ENCODE data around the gene PAX5. TPM values are rescaled to one million over a fixed set of nuclear protein-coding genes. Genes with fewer than 3 reads are reported as not detected.
A peak's percentile ranks its signal among the peaks of the same experiment; 100 is the strongest.

Gene PAX5
- total RNA-seq, 2 donors from 2014 or later, result 10.1 TPM; not detected in 1

DNA sequence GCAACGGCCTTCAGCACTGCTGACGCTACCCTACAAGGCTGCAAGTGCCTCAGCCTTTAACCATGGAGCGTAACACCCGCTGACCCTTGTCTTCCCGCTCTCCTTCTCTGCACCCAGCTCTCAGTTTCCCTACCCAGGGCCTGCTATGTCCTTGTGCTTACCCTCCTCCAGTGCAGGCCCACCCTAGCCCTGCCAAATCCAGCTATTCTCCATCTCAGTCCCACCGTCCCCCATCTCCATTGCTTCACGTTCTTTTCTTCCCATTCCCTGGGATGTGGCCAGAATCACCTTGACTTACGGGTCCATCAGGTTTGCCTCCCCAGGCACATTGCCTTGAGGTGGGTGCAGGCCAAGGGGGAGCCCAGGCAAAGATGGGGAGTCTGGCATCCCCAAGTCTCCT, 91.2 kb downstream of the PAX5 start:
- peaks cover 2% of the 10 kb centered on the region for H3K36me3 Mint-ChIP-seq (ENCODE audit: low read depth)
- peaks cover 56% of the 10 kb centered on the region for H3K27me3 Mint-ChIP-seq
- peaks cover 11% of the 10 kb centered on the region for H3K4me1 Mint-ChIP-seq
- no peaks in the 10 kb centered on the region for H3K9me3 ChIP-seq (ENCODE audit: control insufficient read depth, low read length, poor library complexity, severe bottlenecking)
- no peak for ATAC-seq
- no peak for DNase-seq
- no peak overlapping the region for H3K27ac Mint-ChIP-seq
- H3K4me3 Mint-ChIP-seq, result no peak overlapping the region

DNA sequence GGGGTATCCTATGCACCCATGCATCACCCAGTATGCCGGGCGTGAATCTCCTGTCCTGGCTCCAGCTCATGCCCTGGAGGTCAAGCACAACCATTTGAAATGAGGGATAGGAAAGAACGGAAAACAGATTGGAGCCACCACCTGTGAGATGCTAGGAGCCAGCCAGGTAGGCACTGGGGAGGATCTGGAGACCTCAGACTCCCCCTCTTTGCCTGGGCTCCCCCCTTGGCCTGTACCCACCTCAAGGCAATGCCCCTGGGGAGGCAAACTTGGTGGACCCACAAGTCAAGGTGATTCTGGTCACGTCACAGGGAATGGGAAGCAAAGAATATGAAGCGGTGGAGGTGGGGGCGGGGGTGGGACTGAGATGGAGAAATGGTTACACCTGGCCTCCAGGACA, 92.6 kb downstream of the PAX5 start:
- ATAC-seq (no peak), DNase-seq (no peak)
- H3K9me3 ChIP-seq (ENCODE audit: control insufficient read depth, low read length, poor library complexity, severe bottlenecking), result no peaks in the 10 kb centered on the region
- Mint-ChIP-seq H3K27ac (no peak overlapping the region), H3K36me3 (ENCODE audit: low read depth) (peaks cover 2% of the 10 kb centered on the region), H3K4me3 (no peak overlapping the region), H3K27me3 (peaks cover 58% of the 10 kb centered on the region), H3K4me1 (peaks cover 15% of the 10 kb centered on the region)

DNA sequence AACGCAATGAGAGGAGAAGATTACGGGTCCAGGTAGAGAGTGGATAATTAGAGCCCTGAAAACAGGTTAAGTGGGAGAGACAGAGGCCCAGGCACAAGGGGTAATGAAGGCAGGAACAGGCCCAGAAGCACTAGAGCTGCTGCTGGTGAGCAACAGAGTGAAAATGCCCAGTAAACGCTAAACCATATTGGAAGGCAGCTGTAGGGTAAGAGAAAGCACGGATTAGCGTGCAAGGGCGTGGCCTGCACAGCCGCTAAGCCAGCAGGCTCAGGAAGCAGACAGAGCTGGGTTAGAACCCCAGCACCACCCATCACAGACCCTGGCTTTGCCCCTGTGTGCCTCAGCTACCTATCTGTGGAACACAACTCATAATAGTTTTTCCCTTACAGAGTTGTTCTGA, 93.2 kb downstream of the PAX5 start:
- H3K27me3 Mint-ChIP-seq, result peaks cover 52% of the 10 kb centered on the region
- peaks cover 15% of the 10 kb centered on the region for H3K4me1 Mint-ChIP-seq
- peak overlapping the region; percentile 37 for H3K27ac Mint-ChIP-seq
- no peak overlapping the region for H3K4me3 Mint-ChIP-seq
- H3K9me3 ChIP-seq (ENCODE audit: control insufficient read depth, low read length, poor library complexity, severe bottlenecking), result no peaks in the 10 kb centered on the region
- H3K36me3 Mint-ChIP-seq (ENCODE audit: low read depth), result peaks cover 2% of the 10 kb centered on the region
- ATAC-seq (no peak), DNase-seq (no peak)

DNA sequence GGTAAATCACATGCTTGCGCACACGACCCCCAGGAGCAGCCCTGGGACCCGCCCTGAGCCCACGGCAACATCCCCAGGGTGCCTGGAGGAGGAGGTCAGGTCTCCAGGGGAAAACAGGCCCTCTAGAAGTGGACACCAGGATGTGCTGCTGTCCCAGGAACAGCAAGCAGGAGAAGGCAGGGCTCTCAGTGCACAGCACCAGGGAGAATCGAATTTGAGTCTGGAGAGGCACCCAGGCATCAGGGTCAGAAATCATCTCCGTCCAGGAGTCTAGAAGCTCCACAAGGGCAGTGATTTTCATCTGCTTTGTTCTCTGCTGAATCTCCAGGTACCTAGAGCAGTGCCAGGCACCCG, 93.6 kb downstream of the PAX5 start:
- Mint-ChIP-seq H3K4me3 (no peak overlapping the region), H3K27me3 (peaks cover 51% of the 10 kb centered on the region), H3K4me1 (peaks cover 15% of the 10 kb centered on the region), H3K27ac (peak overlapping the region; percentile 37), H3K36me3 (ENCODE audit: low read depth) (peaks cover 2% of the 10 kb centered on the region)
- H3K9me3 ChIP-seq (ENCODE audit: control insufficient read depth, low read length, poor library complexity, severe bottlenecking), result no peaks in the 10 kb centered on the region
- ATAC-seq (no peak), DNase-seq (no peak)

DNA sequence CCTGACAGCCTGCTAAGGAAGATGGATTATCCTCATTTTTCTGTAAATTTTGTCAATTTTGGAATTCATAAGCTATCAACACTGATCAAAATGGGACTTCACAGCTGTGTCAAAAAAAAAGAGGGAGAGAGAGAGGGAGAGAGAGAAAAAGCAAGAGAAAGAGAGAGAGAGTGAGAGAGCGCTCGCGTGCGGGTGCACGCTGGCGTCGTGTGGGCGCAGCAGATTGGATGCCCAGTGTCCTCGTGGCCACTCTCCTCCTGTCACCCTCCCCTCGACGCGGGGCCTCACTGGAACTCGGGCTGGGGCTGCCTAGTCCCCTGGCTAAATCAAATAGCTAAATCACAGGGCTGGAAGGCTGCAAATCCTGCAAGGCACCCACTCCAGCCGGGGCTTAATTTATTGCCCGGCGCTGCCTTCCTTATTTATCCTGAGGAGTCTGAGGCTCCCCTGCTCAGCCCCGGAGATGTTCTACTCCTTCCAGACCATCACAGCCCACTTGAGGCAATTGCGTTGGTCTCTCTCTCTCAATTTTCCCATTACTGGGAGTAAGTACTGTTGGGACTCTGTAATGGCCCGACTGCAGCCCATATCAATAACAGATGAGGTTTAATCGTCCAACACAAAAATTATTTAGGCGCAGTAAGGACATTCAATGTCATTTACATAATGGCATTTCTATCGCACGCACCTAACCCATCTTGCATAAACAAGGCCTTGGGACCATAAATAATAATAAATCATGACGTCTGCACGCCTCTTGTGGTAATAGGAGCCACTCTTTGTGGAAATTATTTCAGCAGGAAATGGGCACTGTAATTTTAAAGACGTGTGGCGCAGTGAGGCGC, 94.2 kb downstream of the PAX5 start:
- H3K27me3 Mint-ChIP-seq, result peaks cover 54% of the 10 kb centered on the region
- H3K4me1 Mint-ChIP-seq, result peaks cover 15% of the 10 kb centered on the region
- H3K9me3 ChIP-seq (ENCODE audit: control insufficient read depth, low read length, poor library complexity, severe bottlenecking), result no peaks in the 10 kb centered on the region
- H3K4me3 Mint-ChIP-seq, result no peak overlapping the region
- H3K27ac Mint-ChIP-seq, result no peak overlapping the region
- DNase-seq (no peak), ATAC-seq (no peak)
- H3K36me3 Mint-ChIP-seq (ENCODE audit: low read depth), result peaks cover 2% of the 10 kb centered on the region

DNA sequence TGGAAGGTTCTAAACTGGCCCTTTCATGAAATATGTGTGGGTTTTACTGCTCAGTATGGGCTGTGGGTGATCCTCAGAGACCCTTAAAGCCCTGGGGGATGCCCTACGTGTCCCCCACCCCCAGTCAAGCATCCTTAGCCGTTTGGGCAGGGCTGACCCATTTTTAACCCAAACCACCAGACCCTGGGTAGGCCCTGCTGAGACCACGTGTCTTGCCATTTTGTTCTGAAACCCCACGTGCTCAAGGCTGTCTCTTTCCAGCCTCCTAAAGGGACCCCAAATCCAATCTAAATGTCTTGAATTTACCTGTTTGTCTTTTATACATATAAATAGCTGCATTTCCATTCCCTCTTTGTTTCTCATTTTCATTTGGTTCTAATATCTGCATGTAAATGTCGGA, 94.9 kb downstream of the PAX5 start:
- H3K36me3 Mint-ChIP-seq (ENCODE audit: low read depth), result peaks cover 2% of the 10 kb centered on the region
- ATAC-seq (no peak), DNase-seq (no peak)
- peaks cover 15% of the 10 kb centered on the region for H3K4me1 Mint-ChIP-seq
- H3K9me3 ChIP-seq (ENCODE audit: control insufficient read depth, low read length, poor library complexity, severe bottlenecking), result no peaks in the 10 kb centered on the region
- H3K27me3 Mint-ChIP-seq, result peaks cover 53% of the 10 kb centered on the region
- H3K4me3 Mint-ChIP-seq, result no peak overlapping the region
- H3K27ac Mint-ChIP-seq, result no peak overlapping the region

DNA sequence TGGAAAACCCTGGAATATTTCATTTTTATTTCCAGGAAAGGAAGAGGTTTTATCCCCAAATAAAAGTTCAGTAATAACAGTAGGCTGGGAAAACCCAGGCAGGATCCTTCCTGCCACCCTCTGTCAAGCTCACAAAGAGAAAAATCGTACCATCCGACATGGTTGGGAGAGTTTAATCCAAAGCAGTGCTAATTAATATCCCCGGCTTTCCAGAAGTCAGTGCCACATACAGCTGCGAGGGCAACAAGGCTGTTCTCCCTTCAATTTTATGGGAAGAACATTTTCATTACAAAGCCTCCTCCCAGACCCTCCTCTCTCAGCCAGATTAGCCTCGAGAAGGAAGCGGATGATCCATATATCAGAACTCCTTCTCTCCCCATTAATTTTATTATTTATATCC, 95.5 kb downstream of the PAX5 start:
- H3K27ac Mint-ChIP-seq, result no peak overlapping the region
- DNase-seq, result no peak
- ATAC-seq, result no peak
- peaks cover 56% of the 10 kb centered on the region for H3K27me3 Mint-ChIP-seq
- peaks cover 15% of the 10 kb centered on the region for H3K4me1 Mint-ChIP-seq
- H3K36me3 Mint-ChIP-seq (ENCODE audit: low read depth), result peaks cover 2% of the 10 kb centered on the region
- H3K9me3 ChIP-seq (ENCODE audit: control insufficient read depth, low read length, poor library complexity, severe bottlenecking), result no peaks in the 10 kb centered on the region
- peak overlapping the region; percentile 19 for H3K4me3 Mint-ChIP-seq

DNA sequence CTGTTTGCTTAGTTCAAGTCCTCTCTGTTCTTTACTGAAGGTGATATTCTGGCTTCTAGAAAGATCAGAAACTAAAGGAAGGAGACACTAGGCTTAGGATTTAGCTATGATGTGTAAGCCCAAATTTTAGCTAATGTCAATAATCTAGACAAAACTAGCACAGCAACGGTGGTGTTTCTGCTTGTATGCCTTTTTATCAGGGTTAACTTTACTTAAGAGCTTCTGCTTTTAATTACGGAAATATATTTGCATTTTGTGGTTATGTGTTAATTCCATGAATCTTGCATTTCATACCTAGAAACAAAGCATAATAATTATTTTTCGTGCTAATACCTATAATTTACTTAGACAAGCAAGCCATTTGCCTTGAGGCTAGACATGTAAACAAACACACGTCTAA, 96.1 kb downstream of the PAX5 start:
- Mint-ChIP-seq H3K27me3 (peaks cover 59% of the 10 kb centered on the region), H3K27ac (peak overlapping the region; percentile 44), H3K4me1 (peaks cover 12% of the 10 kb centered on the region), H3K36me3 (ENCODE audit: low read depth) (peaks cover 2% of the 10 kb centered on the region), H3K4me3 (no peak overlapping the region)
- ATAC-seq (no peak), DNase-seq (no peak)
- no peaks in the 10 kb centered on the region for H3K9me3 ChIP-seq (ENCODE audit: control insufficient read depth, low read length, poor library complexity, severe bottlenecking)

DNA sequence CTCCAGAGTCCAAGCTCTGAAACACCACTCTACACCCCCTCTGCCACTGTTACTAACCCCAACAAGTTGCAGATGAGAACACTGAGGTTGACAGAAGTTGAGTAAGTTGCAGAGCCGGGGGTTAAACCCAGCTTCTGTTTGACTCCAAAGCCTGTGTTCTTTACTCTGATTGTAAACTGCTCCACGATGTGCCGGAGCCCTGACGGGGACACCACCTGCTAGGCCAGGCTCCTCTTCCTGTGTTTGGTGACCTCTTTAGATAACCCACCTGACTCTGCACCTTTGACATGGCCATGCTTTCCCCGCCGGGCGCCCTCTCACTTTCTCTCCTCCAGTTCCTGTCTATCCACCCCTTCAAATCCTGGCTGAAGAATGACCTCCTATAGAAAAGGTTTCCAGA, 96.7 kb downstream of the PAX5 start:
- ATAC-seq (no peak), DNase-seq (no peak)
- H3K27ac Mint-ChIP-seq, result peak overlapping the region; percentile 44
- H3K4me3 Mint-ChIP-seq, result no peak overlapping the region
- H3K27me3 Mint-ChIP-seq, result peaks cover 56% of the 10 kb centered on the region
- H3K4me1 Mint-ChIP-seq, result peaks cover 12% of the 10 kb centered on the region
- no peaks in the 10 kb centered on the region for H3K9me3 ChIP-seq (ENCODE audit: control insufficient read depth, low read length, poor library complexity, severe bottlenecking)
- peaks cover 2% of the 10 kb centered on the region for H3K36me3 Mint-ChIP-seq (ENCODE audit: low read depth)

DNA sequence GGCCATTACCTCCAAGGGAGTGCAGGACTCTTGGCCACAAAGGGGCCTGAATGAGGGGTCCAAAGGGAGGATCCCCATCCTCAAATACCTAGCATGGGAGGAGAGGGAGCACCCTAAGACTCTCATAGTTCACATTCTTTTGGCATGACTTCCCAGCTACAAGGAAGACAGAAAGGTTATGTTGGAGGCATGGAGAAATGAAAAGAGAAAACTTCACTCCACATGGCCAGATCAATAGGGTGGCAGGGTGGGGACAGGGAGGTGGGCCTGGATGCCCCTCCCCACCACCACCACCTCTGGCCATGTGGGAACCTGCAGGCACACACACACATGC, 97.6 kb downstream of the PAX5 start:
- Mint-ChIP-seq H3K27ac (peak overlapping the region; percentile 21), H3K27me3 (peaks cover 56% of the 10 kb centered on the region), H3K36me3 (ENCODE audit: low read depth) (peaks cover 2% of the 10 kb centered on the region), H3K4me1 (peaks cover 12% of the 10 kb centered on the region), H3K4me3 (no peak overlapping the region)
- no peak for ATAC-seq
- no peaks in the 10 kb centered on the region for H3K9me3 ChIP-seq (ENCODE audit: control insufficient read depth, low read length, poor library complexity, severe bottlenecking)
- DNase-seq, result no peak

DNA sequence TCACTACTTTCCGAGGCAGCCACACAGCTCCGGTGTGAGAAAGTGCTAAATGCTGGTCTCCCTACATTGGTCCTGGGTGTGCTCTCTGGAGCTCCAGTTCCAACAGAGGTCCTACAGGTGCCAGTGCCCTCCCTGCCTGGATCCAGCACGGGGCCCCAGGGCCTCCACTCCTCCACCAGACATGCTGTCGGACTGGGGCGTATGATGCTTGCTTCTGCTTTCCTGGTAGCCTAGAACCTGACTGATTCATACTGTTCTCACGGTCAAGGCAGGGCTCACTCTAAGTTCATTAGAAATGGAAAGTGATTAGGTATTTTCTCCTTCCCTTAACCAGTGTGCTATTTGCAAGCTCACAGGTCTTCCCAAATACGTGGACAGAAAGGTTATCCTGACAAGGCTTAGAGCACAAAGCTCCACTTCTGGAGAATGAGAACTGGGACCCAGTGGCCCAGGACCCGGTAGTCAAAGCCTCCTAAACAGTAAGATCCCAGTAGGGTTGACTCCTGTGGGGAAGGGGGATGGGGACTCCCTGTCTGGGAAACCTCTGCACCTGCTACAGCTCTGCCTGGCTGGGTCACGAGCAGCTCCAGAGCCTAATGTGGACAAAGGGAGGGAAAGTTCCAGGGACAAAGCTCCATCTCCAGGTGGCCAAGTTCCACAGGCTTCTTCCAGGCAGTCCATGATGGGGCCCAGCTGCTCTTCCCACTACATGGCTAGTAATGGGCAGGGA, 98.1 kb downstream of the PAX5 start:
- ATAC-seq, result no peak
- no peak for DNase-seq
- Mint-ChIP-seq H3K36me3 (ENCODE audit: low read depth) (peaks cover 2% of the 10 kb centered on the region), H3K27me3 (peaks cover 51% of the 10 kb centered on the region), H3K27ac (peak overlapping the region; percentile 21), H3K4me1 (peaks cover 12% of the 10 kb centered on the region), H3K4me3 (no peak overlapping the region)
- H3K9me3 ChIP-seq (ENCODE audit: control insufficient read depth, low read length, poor library complexity, severe bottlenecking), result no peaks in the 10 kb centered on the region

DNA sequence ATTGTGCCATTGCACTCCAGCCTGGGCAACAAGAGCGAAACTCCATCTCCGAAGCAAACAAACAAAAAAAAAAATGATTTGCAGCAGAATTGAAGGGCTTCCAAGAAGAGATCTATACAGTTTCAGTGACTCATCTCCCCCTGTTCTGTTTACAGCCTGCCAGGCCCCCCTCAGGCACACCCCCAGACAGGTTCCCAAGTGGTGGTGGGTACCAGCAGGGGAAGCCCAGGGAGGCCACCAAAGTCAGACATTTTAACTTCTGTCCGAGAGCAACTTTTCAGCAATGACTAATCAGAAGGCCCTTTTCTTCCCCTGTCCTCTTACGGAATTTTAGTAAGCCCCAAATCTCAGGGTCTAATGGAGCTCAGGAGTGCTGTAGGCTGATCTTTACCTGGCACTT, 98.7 kb downstream of the PAX5 start:
- H3K9me3 ChIP-seq (ENCODE audit: control insufficient read depth, low read length, poor library complexity, severe bottlenecking), result no peaks in the 10 kb centered on the region
- peaks cover 12% of the 10 kb centered on the region for H3K4me1 Mint-ChIP-seq
- no peak overlapping the region for H3K4me3 Mint-ChIP-seq
- ATAC-seq, result no peak
- DNase-seq, result no peak
- H3K27me3 Mint-ChIP-seq, result peaks cover 51% of the 10 kb centered on the region
- H3K27ac Mint-ChIP-seq, result no peak overlapping the region
- peaks cover 2% of the 10 kb centered on the region for H3K36me3 Mint-ChIP-seq (ENCODE audit: low read depth)

DNA sequence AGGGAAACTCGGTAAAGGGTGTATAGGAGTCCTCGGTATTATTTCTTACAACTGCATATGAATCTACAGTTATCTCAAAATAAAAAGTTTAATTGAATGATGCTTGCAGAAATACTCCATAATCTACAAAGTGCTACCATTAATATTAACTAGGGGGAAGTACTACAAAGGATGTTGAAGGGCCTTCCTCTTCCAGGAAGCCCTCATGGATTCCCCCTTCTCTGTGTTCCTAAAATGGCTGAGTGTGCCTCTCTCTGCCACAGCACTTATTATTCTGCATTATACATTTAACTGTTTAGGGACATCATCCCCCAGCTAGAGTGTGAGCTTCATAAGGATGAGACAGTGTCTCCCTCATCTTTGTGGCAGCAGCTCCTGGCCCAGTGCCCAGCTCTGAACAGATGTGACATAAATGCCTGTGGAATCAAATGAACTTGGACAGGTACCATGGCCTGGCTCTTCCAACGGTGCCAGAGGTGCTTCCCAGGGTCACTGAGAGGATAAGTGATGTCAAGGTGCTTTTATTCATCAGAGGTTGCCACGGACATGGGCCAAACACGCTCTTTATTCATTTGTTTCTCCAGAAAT, 99.5 kb downstream of the PAX5 start:
- Mint-ChIP-seq H3K4me3 (no peak overlapping the region), H3K36me3 (ENCODE audit: low read depth) (peaks cover 1% of the 10 kb centered on the region), H3K27me3 (peaks cover 44% of the 10 kb centered on the region), H3K27ac (no peak overlapping the region), H3K4me1 (peaks cover 13% of the 10 kb centered on the region)
- no peak for DNase-seq
- ATAC-seq, result no peak
- no peaks in the 10 kb centered on the region for H3K9me3 ChIP-seq (ENCODE audit: control insufficient read depth, low read length, poor library complexity, severe bottlenecking)

Measured in T-helper 17 cell (primary cell).